NOMO-1 treated with DMSO at 0.1 percent for 48 hours (cell line): Measurements from ENCODE around the gene AGPAT2.

Experiments used
- DNase-seq: peaks from one replicate; lab custom pipeline; 2025; ENCODE audit not compliant: unreplicated experiment; lab: John Stamatoyannopoulos, UW

The AGPAT2 gene

DNA sequence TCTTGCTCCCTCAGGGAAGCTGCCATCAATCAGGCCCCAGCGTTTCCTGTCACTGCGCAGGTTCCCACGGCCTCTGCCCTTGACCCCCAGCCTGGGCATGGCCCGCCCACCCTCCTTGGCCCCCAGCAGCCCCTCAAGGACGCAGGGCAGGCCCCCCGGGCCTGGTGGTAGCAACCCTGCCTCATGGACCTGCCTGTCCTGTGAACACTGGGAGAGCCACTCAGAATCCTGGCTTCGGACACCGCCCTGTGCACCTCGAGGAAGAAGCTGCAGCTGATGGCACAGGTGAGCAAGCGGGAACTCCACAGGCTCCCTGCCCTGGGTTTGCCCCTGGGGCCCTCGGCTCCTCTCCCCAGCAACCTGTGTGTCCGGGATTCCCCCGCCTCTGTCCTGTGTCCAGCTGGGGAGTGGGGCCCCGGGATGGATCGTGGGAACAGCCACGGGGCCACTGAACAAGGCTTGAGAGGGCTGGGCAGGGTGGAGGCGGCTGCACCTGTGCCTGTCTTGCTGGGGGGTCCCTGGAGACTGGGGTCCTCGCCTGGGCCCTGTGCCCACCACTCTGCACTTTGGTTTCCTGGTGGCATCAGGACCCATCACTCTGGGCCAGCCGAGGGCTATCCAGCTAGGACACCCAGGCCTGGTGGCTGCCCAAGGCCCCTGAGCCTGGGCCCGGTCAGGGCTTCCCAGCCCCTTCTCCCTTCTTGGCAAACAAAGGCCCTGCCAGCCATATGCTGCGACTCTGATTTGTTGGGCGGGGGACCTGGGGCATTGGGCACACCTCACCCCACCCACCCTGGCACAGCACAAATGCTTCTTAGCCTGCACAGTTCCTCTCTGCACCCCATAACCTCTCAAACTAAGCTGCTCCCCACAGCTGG lies 58.0 kb downstream of the AGPAT2 start:
- no peak for DNase-seq

DNA sequence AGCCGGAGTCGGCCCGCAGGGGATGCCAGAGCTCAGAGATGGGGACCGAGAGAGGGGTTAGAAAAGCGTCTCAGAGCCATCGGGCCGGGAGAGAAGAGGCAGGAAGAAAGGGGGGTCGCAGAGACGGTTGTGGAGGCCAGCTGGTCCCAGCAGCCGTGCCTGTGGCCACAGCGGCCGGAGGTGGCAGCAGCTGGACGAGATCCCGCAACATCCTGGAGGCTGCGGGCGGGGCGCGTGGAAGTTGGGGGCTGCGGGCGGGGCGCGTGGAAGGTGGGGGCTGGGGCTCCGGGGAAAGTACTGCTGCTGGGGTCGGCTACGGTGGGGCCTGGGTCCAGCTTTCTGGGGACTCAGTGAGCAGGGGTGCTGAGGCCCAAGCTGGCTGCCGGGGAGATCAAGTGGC lies 59.0 kb downstream of the AGPAT2 start:
- DNase-seq, result no peak

DNA sequence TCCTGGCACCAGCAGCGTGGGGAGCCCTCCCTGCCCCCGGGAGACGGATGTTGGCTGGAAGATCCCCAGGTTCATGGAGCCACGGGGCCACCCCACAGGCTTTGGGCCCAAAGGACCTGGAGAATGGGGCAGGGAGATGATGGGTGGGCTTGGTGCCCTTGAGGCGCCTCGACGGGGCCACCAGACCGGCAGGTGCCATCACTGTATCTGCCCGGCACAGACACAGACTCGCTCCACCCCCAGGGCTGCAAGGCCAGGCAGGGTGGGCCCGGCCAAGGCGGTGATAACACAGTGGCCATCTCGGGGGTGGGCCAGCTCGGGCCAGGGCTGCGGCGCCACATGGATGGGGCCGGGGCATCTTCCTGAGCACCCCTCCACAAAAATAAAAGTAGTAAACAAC lies 59.6 kb downstream of the AGPAT2 start:
- DNase-seq, result no peak

- no peak for DNase-seq
These were observed 60.3 kb downstream of the AGPAT2 start for GRCh38 chr9:136626740-136627642.

DNA sequence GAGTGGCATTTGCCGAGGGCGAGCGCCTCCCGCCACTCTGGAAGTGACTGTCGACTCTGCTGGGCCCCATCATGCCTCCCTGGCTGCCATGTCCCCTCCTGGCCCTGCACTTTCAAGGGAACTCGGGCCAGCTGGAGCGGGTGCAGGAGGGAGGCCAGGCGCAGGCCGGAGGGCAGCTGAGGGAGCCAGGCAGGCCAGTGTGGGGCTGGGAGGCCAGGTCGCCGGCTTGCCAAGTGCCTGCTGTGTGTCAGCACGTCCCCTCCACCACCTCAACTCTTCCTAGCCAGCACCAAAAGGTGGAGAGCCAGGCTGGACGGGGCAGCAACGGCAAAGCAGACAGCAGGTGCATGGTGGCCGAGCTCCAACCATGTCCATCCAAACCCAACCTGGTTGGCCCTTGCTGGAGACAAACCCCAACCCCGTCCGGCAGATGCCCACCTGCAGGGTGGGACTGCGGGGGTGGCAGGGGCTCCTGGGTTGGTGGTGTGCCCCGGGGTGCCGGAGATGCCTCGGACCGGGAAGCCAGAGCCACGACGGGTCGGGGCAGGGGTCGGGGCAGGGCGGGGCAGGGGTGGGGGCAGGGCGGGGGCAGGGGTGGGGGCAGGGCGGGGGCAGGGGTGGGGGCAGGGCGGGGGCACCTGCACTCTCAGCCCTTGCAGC lies 61.1 kb downstream of the AGPAT2 start:
- no peak for DNase-seq

GRCh38 chr9:136625101-136626065 lies 61.9 kb downstream of the AGPAT2 start:
- no peak for DNase-seq

GRCh38 chr9:136624184-136624951 lies 62.9 kb downstream of the AGPAT2 start:
- DNase-seq, result no peak

GRCh38 chr9:136623842-136624183 lies 63.4 kb downstream of the AGPAT2 start:
- peak; percentile 68 for DNase-seq
